Brain microvascular endothelial cell (primary cell): Measurements from ENCODE around the gene B9D1.

Source experiments
- DNase-seq: peaks from one replicate; pipeline ENCODE4 v3.0.0-alpha.2; 2020
- H3K27ac ChIP-seq: fragments of 250-450 bp; sonication (Bioruptor Pico); 2 replicates; pipeline ENCODE4 v1.5.1; 2020; ENCODE audit warnings: mild to moderate bottlenecking, moderate library complexity
- H3K27me3 ChIP-seq: fragments of 250-450 bp; sonication (Bioruptor Pico); replicated peaks from 2 replicates; pipeline ENCODE4 v1.5.1; 2020; ENCODE audit warnings: mild to moderate bottlenecking
- H3K36me3 ChIP-seq: fragments of 250-450 bp; sonication (Bioruptor Pico); replicated peaks from 2 replicates; pipeline ENCODE4 v1.5.1; 2020; ENCODE audit warnings: mild to moderate bottlenecking
- H3K4me3 ChIP-seq: 2 replicates; pipeline ENCODE4 v1.5.1; 2011; ENCODE audit warnings: low read depth, mild to moderate bottlenecking, control low read depth, low read length, moderate library complexity
- CTCF ChIP-seq: IDR thresholded peaks from 2 replicates; pipeline ENCODE4 v1.5.1; 2011; ENCODE audit warnings: low read depth, mild to moderate bottlenecking, moderate library complexity, low read length, control low read depth, inconsistent platforms; ENCODE audit errors: missing control alignments
- in situ Hi-C: cut with HindIII; loops from 2 replicates; pipeline ENCODE4 v1.10.0; 2017; ENCODE audit warnings: low sequenced_read_pairs, low pct_ligation_motif_present

Gene B9D1

GRCh38 chr17:19322129-19322505, 40.4 kb downstream of the B9D1 start:
- in situ Hi-C loops, result no loop called here
- Histone ChIP-seq H3K27me3 (no peaks in the 10 kb centered on the region), H3K27ac (no peak overlapping the region), H3K36me3 (no peaks in the 10 kb centered on the region), H3K4me3 (no peak overlapping the region)
- DNase-seq, result no peak
- no peak for TF ChIP-seq CTCF

GRCh38 chr17:19321481-19322128, 40.9 kb downstream of the B9D1 start:
- DNase-seq, result no peak
- H3K27ac ChIP-seq, result no peak overlapping the region
- H3K36me3 ChIP-seq, result no peaks in the 10 kb centered on the region
- H3K27me3 ChIP-seq, result no peaks in the 10 kb centered on the region
- no peak overlapping the region for H3K4me3 ChIP-seq
- peak; percentile 52 for TF ChIP-seq CTCF
- in situ Hi-C loops, result no loop called here

- Histone ChIP-seq H3K27ac (no peak overlapping the region), H3K4me3 (no peak overlapping the region), H3K36me3 (no peaks in the 10 kb centered on the region), H3K27me3 (no peaks in the 10 kb centered on the region)
- DNase-seq, result no peak
- TF ChIP-seq CTCF, result no peak
- in situ Hi-C loops, result no loop called here
Measured at GRCh38 chr17:19320876-19321275, 41.6 kb downstream of the B9D1 start.

- no peak for TF ChIP-seq CTCF
- H3K27ac ChIP-seq, result no peak overlapping the region
- in situ Hi-C loops, result no loop called here
- H3K4me3 ChIP-seq, result no peak overlapping the region
- H3K27me3 ChIP-seq, result no peaks in the 10 kb centered on the region
- no peaks in the 10 kb centered on the region for H3K36me3 ChIP-seq
- no peak for DNase-seq
Measured at GRCh38 chr17:19319771-19320505, 42.6 kb downstream of the B9D1 start.

- no peak for DNase-seq
- Histone ChIP-seq H3K27me3 (no peaks in the 10 kb centered on the region), H3K4me3 (no peak overlapping the region), H3K36me3 (no peaks in the 10 kb centered on the region), H3K27ac (no peak overlapping the region)
- in situ Hi-C loops, result no loop called here
- no peak for TF ChIP-seq CTCF
Measured at GRCh38 chr17:19318611-19319010, 43.9 kb downstream of the B9D1 start.
